ENCODE results near the gene NPDC1. TPM values are rescaled to one million over a fixed set of nuclear protein-coding genes. Genes with fewer than 3 reads are reported as not detected.
"Not testable (repeated sequence)": the region's sequence is repeated elsewhere in the genome, so short reads cannot be mapped to it uniquely, and the experiment has no call there.

Gene NPDC1
- total and polyA plus RNA-seq, 2 donors (not counting 1 experiment from before 2014, with no cell fraction given) = 9.0 to 15.7 TPM

DNA sequence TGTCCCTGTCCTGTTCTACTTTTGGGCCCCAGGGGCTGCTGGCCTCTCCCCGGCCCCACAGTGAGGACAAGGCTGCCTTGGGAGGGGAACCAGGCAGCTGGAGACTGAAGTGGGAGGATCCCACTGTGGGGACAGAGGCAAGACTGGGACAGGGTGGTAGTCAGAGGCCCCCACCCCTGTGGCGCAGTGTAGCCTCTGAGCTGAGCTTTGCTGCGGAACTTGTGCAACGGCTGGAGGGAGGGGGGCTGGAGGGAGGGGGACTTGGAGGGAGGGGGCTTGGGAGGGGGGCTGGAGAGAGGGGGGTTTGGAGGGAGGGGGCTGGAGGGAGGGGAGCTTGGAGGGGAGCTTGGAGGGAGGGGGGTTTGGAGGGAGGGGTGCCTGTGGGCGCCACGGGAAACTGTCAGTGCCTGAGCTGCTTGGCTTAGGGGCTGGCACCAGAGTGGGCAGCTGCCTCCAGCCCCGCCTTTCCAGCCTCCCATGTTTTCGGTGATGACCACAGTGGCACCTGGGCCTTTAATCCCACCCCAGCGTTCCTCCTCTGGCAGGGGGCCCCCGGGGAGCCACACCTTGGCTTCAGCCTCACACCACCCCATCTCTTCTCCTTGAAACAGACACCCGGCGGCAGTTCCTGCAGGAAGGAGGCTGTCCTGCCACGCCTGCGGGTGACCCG is 11.8 kb downstream of the NPDC1 start:
- Histone ChIP-seq H3K9me3 (ENCODE audit: control insufficient read depth, insufficient read depth, low read depth, low read length) (no peaks in the 10 kb centered on the region), H3K27me3 (ENCODE audit: control insufficient read depth, insufficient read depth, low read length) (no peaks in the 10 kb centered on the region), H4K20me1 (ENCODE audit: control insufficient read depth, extremely low read depth, insufficient read depth, low read length) (no peaks in the 10 kb centered on the region), H3K79me2 (ENCODE audit: control insufficient read depth, insufficient read depth, low read length) (no peaks in the 10 kb centered on the region), H3K27ac (ENCODE audit: insufficient read depth, low read length) (no peak overlapping the region), H3K4me2 (ENCODE audit: extremely low read depth, insufficient read depth, low read length) (no peak overlapping the region), H3K4me1 (ENCODE audit: control insufficient read depth, extremely low read depth, insufficient read depth, low read length) (peaks cover under 1% of the 10 kb centered on the region), H3K36me3 (ENCODE audit: control insufficient read depth, insufficient read depth, low read length) (peaks cover 3% of the 10 kb centered on the region), H3K9ac (ENCODE audit: insufficient read depth, low read length) (no peak overlapping the region), H3K4me3 (replicated peaks in 1 of 4; ENCODE audit: control extremely low read depth in 1 of 4, insufficient read depth in 1 of 4, low read depth in 3 of 4, low read length in 4 of 4) (no peak overlapping the region), H2AFZ (ENCODE audit: low read length) (no peak overlapping the region)
- TF ChIP-seq EZH2 (IDR thresholded peaks at IDR 0.05; ENCODE audit: low read length, missing control alignments) (no peak), CTCF (conservative IDR thresholded peaks at IDR 0.05 in 1 of 2, IDR thresholded peaks at IDR 0.05 in 1 of 2; ENCODE audit: low read depth in 1 of 2, low read length in 2 of 2) (no peak)
- no peak for DNase-seq (ENCODE audit: low read depth in 2 of 2)

DNA sequence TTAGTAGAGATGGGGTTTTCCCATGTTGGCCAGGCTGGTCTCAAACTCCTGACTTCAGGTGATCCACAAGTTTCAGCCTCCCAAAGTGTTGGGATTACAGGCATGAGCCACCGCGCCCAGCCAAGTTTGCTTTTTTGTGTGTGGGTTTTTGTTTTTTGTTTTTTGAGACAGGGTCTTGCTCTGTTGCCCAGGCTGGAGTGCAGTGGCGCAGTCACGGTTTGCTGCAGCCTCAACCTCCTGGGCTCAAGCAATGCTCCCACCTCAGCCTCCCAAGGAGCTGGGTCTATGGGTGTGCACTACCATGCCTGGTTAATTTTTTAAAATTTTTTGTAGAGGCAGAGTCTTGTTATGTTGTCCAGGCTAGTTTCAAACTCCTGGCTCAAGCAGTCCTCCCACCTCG is 12.5 kb downstream of the NPDC1 start:
- H3K79me2 ChIP-seq (ENCODE audit: control insufficient read depth, insufficient read depth, low read length); H2AFZ ChIP-seq (ENCODE audit: low read length); H3K36me3 ChIP-seq (ENCODE audit: control insufficient read depth, insufficient read depth, low read length); DNase-seq (ENCODE audit: low read depth in 2 of 2); H4K20me1 ChIP-seq (ENCODE audit: control insufficient read depth, extremely low read depth, insufficient read depth, low read length); H3K4me2 ChIP-seq (ENCODE audit: extremely low read depth, insufficient read depth, low read length); H3K4me3 ChIP-seq (replicated peaks in 1 of 4; ENCODE audit: control extremely low read depth in 1 of 4, insufficient read depth in 1 of 4, low read depth in 3 of 4, low read length in 4 of 4); H3K27me3 ChIP-seq (ENCODE audit: control insufficient read depth, insufficient read depth, low read length); H3K9me3 ChIP-seq (ENCODE audit: control insufficient read depth, insufficient read depth, low read depth, low read length); H3K27ac ChIP-seq (ENCODE audit: insufficient read depth, low read length); H3K4me1 ChIP-seq (ENCODE audit: control insufficient read depth, extremely low read depth, insufficient read depth, low read length); H3K9ac ChIP-seq (ENCODE audit: insufficient read depth, low read length): not testable (repeated sequence)

- H3K4me3 ChIP-seq (replicated peaks in 1 of 4; ENCODE audit: control extremely low read depth in 1 of 4, insufficient read depth in 1 of 4, low read depth in 3 of 4, low read length in 4 of 4) = no peak overlapping the region
- no peak overlapping the region for H2AFZ ChIP-seq (ENCODE audit: low read length)
- no peaks in the 10 kb centered on the region for H4K20me1 ChIP-seq (ENCODE audit: control insufficient read depth, extremely low read depth, insufficient read depth, low read length)
- no peak overlapping the region for H3K9ac ChIP-seq (ENCODE audit: insufficient read depth, low read length)
- no peaks in the 10 kb centered on the region for H3K9me3 ChIP-seq (ENCODE audit: control insufficient read depth, insufficient read depth, low read depth, low read length)
- no peak overlapping the region for H3K27ac ChIP-seq (ENCODE audit: insufficient read depth, low read length)
- TF ChIP-seq CTCF (conservative IDR thresholded peaks at IDR 0.05 in 1 of 2, IDR thresholded peaks at IDR 0.05 in 1 of 2; ENCODE audit: low read depth in 1 of 2, low read length in 2 of 2) (no peak), EZH2 (IDR thresholded peaks at IDR 0.05; ENCODE audit: low read length, missing control alignments) (no peak)
- peaks cover 4% of the 10 kb centered on the region for H3K4me1 ChIP-seq (ENCODE audit: control insufficient read depth, extremely low read depth, insufficient read depth, low read length)
- no peaks in the 10 kb centered on the region for H3K79me2 ChIP-seq (ENCODE audit: control insufficient read depth, insufficient read depth, low read length)
- no peak for DNase-seq (ENCODE audit: low read depth in 2 of 2)
- H3K36me3 ChIP-seq (ENCODE audit: control insufficient read depth, insufficient read depth, low read length) = no peaks in the 10 kb centered on the region
- no peak overlapping the region for H3K4me2 ChIP-seq (ENCODE audit: extremely low read depth, insufficient read depth, low read length)
- no peaks in the 10 kb centered on the region for H3K27me3 ChIP-seq (ENCODE audit: control insufficient read depth, insufficient read depth, low read length)
Measured at GRCh38 chr9:137032858-137033257, 13.1 kb downstream of the NPDC1 start.
